Stimulated activated CD8-positive, alpha-beta memory T cell treated with anti-CD3 and anti-CD28 coated beads, Interleukin-7, amount 100 ng/mL, for 4 hours (primary cell): ENCODE measurements around the gene UBP1.
"Not testable (repeated sequence)": the region's sequence is repeated elsewhere in the genome, so short reads cannot be mapped to it uniquely, and the experiment has no call there.

Experiments used
- DNase-seq, 2 donors: peaks; one replicate each; pipeline ENCODE4 v3.0.0-alpha.2; 2020; ENCODE audit warnings: low read depth in 2 of 2

Gene UBP1

DNA sequence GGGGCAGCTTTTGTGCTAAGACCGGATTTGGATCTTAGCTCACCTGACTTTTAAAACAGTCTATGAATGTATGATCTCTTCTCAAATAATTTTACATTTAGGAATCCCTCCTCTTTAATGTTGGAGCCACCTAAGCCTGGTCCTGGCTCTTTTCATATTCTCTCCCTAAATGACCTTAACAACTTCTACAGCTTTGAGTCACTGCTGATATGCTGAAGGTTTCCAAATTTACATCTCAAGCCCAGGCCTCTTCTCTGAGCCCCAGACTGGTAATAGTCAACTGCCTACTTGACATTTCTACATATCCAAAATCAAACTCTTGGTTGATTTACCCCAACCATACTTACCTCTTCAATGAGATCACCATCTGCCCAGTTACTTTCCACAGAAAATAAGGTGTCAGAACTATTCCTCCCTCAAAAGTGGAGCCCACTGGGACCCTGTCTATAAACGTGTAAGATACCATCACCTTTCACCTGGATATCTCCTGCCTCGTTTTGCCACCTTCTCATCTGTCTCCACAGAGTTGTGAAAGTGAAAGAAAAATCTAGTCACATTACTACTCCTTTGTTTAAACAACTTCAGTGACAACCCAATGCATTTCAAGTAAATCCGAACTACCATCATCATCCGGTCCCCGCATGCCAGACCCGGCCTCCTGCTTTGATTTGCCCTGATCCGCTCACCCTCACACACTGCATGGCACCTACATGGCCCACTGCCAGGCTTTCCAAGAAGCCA is 48.8 kb downstream of the UBP1 start:
- no peak for DNase-seq

- no peak for DNase-seq
Measured at GRCh38 chr3:33389908-33390307, 50.3 kb downstream of the UBP1 start.

GRCh38 chr3:33388374-33389100 is 51.7 kb downstream of the UBP1 start:
- DNase-seq = no peak

GRCh38 chr3:33386631-33387030 is 53.6 kb downstream of the UBP1 start:
- no peak for DNase-seq

DNA sequence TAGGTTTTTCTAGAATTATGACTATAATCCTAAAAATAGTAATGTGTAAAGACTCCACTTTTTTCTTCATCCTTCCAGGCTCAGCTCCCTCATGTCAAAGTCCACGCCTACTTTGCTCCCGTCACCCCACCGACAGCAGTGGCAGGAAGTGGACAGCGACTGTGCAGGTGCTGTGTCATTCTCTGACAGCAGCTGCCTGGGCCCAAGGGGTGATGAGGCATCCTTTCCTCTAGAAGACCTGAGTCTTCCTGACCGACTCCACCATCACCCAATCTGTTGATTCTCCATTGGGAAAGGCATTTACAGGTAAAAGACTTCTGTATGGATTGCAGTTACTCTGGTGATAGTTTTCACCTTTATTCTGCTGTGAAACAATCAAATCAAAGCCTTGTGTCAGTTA is 54.8 kb downstream of the UBP1 start:
- DNase-seq = peak; percentile 5 to 12

DNA sequence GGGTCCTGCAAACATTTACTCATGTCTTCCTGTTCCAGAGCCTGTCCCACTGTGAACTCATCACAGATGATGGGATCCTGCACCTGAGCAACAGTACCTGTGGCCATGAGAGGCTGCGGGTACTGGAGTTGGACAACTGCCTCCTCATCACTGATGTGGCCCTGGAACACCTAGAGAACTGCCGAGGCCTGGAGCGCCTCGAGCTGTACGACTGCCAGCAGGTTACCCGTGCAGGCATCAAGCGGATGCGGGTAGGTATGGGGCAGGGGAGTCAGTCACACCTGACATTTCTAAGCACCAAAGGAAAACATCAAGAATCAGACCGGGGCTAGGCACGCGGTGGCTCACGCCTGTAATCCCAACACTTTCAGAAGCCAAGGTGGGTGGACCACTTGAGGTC is 56.3 kb downstream of the UBP1 start:
- no peak for DNase-seq

GRCh38 chr3:33380653-33381052 is 59.6 kb downstream of the UBP1 start:
- no peak for DNase-seq

DNA sequence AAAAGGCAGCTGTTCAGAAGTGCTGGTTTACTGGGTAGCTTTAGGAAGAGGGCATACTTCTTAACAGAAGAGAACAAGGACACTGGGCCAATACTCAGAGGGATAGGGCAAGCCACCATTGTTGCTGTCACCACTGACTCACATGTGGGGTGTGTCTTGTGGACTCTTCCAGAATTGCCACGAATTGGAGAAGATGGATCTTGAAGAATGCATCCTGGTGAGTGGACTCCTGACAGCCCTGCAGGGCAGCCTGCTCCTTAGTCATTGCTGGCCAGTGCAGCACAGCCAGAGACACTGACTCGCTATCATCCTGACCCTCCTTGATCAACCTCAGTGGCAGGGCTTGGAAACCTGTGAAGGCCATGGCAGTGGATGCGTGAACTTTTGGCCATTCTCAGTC is 62.3 kb downstream of the UBP1 start:
- DNase-seq = no peak

- DNase-seq = no peak
Measured at GRCh38 chr3:33377489-33377888, 62.7 kb downstream of the UBP1 start.

DNA sequence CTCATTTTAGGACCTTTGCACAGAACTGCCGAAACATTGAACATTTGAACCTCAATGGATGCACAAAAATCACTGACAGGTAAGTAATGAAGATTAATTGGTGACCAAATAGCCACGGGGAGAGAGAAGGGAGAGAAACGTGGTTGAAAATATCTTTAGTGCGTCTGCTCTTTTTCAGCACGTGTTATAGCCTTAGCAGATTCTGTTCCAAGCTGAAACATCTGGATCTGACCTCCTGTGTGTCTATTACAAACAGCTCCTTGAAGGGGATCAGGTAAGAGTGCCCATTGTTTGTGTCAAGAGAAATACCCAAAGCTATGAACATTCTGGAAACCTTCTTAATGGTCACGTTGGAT is 67.1 kb downstream of the UBP1 start:
- DNase-seq = no peak

- DNase-seq = peak; percentile 7 to 18
Measured at GRCh38 chr3:33372218-33373081, 67.8 kb downstream of the UBP1 start.

DNA sequence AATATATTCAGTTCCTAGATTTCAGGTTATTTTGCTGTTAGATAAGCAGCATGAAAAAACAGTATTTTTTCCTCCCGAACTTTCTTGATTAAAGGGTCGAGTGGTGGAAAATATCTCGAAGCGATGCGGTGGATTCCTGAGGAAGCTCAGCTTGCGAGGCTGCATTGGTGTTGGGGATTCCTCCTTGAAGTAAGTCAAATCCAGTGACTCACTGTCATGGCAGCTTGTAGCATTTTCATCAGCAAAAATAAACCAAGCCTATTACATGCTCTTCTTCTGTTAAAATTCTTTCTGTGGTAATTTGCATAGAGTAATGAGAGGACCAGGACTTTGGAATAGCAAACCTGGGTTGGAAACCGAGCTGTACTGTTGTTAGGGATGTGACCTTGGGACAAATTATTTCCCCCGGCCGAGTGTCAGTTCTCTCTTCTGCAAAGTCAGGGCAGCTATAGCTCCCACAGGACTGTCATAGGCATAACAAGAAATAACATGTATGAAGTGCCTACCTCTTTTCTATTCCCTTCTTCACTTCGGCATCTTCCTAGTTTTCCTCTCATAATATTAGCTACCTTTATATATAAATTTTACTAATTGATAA is 75.6 kb downstream of the UBP1 start:
- no peak for DNase-seq

GRCh38 chr3:33364060-33364459 is 76.1 kb downstream of the UBP1 start:
- DNase-seq = no peak

- DNase-seq = no peak
Measured at GRCh38 chr3:33363113-33363800, 76.9 kb downstream of the UBP1 start.

GRCh38 chr3:33360136-33360825 is 79.9 kb downstream of the UBP1 start:
- no peak for DNase-seq

- no peak for DNase-seq
Measured at GRCh38 chr3:33358172-33358781, 81.9 kb downstream of the UBP1 start.

DNA sequence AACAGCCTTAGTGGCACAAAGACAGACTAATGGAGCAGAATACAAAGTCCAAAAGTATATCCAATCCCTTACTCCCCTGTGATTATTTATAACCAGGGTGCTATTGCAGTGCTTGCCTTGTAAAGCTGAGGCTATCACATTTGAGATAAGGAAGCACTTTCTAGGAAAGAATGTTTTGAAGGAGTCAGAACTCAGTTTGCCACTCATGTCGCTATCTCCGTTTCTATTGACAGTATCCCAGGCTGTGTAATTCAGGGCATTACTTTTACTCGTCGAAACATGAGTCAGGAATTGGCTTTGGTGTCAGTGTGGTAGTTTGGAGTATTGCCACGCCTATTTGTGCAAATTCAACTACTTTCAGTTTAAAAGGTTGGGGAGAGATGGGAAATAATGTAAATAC is 84.6 kb downstream of the UBP1 start:
- no peak for DNase-seq

GRCh38 chr3:33339758-33340157 is 100.4 kb downstream of the UBP1 start:
- DNase-seq = no peak

GRCh38 chr3:33338936-33339465 is 101.2 kb downstream of the UBP1 start:
- not testable (repeated sequence) for DNase-seq
